Measurements from ENCODE around the gene CIPC.

- TF ChIP-seq EZH2 (IDR thresholded peaks at IDR 0.05; ENCODE audit: borderline replicate concordance, low read depth, low read length, poor library complexity, severe bottlenecking) (no peak), CTCF (conservative IDR thresholded peaks at IDR 0.05; ENCODE audit: low read depth, low read length) (no peak)
These were observed 36.3 kb upstream of the CIPC start for GRCh38 chr14:77061630-77062257.
